ENCODE measurements around the gene GLI3.

GLI3 gene

GRCh38 chr7:42011846-42012245 is 225.2 kb downstream of the GLI3 start:
- in situ Hi-C loops (cut with MboI; ENCODE audit: low sequenced_read_pairs) = no loop called here

GRCh38 chr7:42010751-42011150 is 226.3 kb downstream of the GLI3 start:
- in situ Hi-C loops (cut with MboI; ENCODE audit: low sequenced_read_pairs) = no loop called here

- in situ Hi-C loops (cut with MboI; ENCODE audit: low sequenced_read_pairs) = no loop called here
Measured at GRCh38 chr7:42006801-42007513, 230.1 kb downstream of the GLI3 start.

- in situ Hi-C loops (cut with MboI; ENCODE audit: low sequenced_read_pairs) = no loop called here
Measured at GRCh38 chr7:42002654-42003053, 234.4 kb downstream of the GLI3 start.

GRCh38 chr7:41999736-42000283 is 237.2 kb downstream of the GLI3 start:
- in situ Hi-C loops (cut with MboI; ENCODE audit: low sequenced_read_pairs) = no loop called here

DNA sequence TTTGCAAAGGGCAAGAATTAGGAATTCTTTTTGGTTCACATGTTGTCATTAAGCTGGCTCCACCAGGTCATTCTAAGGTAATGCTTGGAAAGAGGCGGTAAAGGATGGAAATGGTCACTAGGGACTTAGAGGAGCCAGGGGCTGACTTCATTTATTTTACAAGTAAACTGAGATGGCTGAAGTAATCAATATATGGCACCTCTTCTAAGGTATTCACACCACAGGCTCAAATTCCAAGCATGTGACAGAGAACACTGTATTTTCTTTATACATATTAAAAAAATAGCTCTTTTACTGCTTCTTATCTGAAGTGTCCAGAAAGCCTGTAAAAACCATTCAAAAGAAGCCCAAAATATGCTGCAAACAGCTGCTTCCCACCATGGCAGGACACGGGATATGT is 239.0 kb downstream of the GLI3 start:
- in situ Hi-C loops (cut with MboI; ENCODE audit: low sequenced_read_pairs) = no loop called here

- in situ Hi-C loops (cut with MboI; ENCODE audit: low sequenced_read_pairs) = no loop called here
Measured at GRCh38 chr7:41997151-41997550, 239.9 kb downstream of the GLI3 start.

DNA sequence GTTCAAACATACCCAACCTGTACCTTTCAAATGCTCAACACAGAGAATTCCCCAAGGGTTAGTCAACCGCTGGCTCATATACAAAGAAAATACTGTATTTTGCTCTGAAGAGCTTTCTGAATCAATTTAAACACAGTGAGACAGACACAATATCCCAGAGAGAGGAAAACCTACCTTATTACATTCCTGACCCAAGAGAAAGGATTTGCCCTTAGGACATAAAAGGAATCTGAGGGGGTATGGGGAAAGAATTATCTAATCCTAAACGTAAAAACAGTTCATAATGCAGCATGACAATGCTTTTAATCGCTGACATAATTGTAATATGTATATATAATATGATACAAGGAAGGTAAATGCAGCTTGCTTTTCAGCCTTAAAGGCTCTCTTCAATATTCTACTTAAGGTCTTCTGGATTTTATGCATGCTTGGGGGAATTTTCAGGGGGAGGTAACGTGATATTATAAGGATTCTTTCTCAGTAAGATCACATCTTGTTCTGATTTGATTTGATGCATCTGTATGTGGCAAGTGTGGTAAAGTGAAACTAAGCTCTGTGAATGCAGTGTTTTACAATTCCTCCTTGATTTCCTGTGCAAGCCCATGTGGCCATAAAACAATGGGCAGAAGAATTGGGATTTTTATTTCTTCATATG is 240.5 kb downstream of the GLI3 start:
- in situ Hi-C loops (cut with MboI; ENCODE audit: low sequenced_read_pairs) = no loop called here

DNA sequence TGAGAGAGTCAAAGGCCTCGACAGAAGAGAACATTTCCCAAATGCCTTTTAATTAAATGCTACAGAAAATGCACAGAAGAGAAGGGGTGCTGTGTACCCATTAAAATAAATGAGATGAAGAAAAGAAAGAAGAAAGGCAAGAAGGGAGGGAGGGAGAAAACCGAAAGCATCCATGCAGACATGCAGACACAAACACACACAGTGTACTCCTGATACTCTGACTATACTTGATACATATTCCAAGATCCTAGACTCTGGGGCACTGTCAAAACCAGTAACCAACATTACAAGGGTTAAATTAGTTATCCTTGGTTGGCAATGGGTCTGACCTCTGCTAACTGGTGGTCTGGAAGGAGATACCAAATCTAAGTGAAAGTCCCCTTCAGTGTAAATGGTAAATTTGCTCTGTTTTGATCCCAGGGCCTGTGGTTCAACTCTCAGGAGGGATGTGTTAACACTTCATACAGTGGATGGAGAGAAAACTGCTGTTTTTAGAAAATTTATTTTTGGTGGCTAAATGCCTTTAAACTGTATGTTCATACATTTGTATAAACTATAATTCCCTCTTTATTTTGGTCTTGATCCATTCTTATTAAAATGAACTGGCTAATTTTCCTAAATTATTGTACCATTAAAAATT is 241.3 kb downstream of the GLI3 start:
- in situ Hi-C loops (cut with MboI; ENCODE audit: low sequenced_read_pairs) = no loop called here

- in situ Hi-C loops (cut with MboI; ENCODE audit: low sequenced_read_pairs) = no loop called here
Measured at GRCh38 chr7:41994746-41995110, 242.3 kb downstream of the GLI3 start.

DNA sequence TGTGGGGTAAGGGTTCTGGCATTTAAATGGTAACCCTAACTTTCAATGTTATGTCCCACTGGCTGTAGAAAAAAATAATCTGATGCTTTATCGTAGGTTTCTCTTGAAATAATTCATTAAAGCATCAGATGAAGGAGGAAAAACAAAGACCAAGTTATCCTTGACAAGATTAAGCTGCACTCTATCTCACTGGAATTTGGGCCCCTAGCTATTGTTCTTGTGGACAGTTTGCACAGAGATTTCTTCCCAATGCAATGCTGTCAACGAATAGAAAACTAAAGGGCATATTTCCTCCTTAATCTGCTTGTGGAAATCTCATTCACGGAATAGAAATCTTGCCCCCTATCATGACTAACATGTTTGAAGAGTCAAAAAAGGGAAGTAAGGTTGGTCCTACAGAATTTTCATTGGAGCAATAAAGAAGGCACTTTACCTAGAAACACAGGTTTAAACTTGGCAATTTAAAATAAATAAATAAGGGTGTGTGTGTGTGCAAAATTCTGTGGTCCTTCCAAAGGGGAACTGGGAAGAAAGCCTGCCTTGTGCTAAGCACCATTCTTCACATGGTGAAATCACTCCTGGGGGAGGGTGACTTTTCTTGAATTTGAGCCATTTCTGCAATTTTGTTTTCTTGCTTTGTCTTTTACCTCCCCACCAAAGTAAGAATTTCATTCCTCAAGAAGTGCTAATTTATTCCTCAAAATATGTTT is 242.8 kb downstream of the GLI3 start:
- in situ Hi-C loops (cut with MboI; ENCODE audit: low sequenced_read_pairs) = no loop called here

GRCh38 chr7:41992881-41993867 is 243.8 kb downstream of the GLI3 start:
- in situ Hi-C loops (cut with MboI; ENCODE audit: low sequenced_read_pairs) = no loop called here

- in situ Hi-C loops (cut with MboI; ENCODE audit: low sequenced_read_pairs) = no loop called here
Measured at GRCh38 chr7:41984888-41985287, 252.1 kb downstream of the GLI3 start.

DNA sequence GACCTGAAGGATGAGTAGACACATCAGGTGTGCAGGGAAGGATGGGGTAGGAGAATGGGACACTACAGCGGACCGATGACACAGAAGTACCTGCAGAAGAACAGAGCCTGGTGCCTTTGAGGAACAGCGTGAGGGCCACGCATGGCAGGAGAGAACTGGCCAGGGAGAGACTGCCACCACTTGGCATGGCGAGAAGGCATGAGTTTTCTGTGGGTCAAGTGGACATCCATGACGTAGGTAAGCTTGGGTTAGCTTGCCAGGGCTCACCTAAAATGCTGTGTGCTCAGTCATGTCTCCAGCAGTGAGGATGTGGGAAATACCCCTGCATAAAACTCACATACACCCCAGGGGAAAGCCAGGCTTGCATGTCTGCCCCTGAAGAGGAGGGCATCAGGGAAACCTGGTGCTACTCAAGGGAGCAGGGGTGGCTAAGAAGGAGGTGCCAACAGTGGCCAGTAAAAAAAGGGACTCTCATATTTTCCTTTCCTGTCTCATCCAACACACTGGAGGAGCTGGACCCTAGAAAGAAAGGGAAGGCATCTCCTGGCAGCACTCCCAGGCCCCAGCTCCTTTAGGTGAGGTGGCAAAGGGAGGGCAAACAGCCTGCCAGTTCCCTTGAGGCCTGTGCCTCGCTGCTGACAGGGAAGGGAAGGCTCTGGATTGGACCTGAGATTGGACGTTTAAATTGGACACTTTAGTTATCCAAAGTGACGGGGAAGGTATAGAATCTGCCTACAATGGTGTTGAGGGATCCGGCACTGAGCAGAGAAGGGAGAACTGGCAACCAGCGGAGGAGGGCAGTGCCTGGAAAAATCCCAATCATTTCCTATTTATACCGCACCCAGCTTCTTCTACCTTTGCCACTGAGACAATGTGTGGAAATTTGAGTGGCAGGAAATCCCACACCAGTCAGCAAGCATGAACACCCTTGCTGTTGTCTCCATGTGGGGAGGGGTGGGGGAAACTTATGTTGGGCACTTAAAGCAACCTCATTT is 255.7 kb downstream of the GLI3 start:
- in situ Hi-C loops (cut with MboI; ENCODE audit: low sequenced_read_pairs) = no loop called here

DNA sequence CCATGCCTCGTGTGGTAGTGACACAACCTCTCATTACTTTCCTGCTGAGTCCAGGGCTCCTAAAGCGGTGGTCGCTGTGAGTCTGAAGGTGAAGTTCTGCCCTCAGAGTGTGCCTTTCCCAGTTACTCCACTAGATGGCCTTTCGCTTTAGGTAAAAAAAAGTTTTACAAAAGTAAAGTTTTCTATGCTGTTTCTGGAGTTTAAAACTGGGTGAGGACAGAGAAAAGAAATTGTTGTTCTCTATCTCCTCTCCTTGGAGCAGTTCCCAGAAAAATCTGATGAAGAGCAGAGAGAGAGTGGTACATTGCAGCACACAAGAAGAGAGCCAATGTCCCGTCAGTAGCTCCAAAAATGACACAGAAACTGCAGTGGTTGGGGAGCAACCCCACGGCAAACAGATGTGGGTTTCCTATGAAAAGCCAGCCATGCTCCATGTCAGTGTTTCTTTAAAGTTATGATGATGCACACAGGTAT is 257.1 kb downstream of the GLI3 start:
- in situ Hi-C loops (cut with MboI; ENCODE audit: low sequenced_read_pairs) = no loop called here

- in situ Hi-C loops (cut with MboI; ENCODE audit: low sequenced_read_pairs) = no loop called here
Measured at GRCh38 chr7:41978858-41979257, 258.2 kb downstream of the GLI3 start.

GRCh38 chr7:41977661-41978060 is 259.3 kb downstream of the GLI3 start:
- in situ Hi-C loops (cut with MboI; ENCODE audit: low sequenced_read_pairs) = no loop called here

DNA sequence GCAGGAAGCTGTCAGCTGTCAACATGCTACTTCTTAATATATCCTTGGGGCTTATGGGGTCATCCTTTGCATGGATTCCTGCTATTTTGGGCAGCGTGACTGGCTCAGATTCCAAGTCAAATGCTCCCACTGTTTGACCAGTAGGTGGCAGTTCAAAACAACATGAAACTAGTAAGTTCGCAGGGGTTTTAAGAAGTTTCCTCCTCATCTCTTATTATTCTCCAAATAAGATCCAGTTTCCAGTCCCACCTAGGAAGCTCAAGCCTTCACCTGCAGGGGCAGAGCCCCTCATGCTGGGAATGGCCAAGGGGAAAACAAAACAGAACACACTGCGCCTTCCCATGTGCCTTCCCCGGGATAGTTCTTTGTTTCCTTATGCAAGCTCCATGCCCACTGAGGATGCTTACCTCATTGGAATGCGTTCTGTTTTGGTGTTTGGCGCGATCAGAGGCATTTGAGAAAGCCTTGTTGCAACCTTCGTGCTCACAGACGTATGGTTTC is 259.8 kb downstream of the GLI3 start:
- in situ Hi-C loops (cut with MboI; ENCODE audit: low sequenced_read_pairs) = no loop called here

DNA sequence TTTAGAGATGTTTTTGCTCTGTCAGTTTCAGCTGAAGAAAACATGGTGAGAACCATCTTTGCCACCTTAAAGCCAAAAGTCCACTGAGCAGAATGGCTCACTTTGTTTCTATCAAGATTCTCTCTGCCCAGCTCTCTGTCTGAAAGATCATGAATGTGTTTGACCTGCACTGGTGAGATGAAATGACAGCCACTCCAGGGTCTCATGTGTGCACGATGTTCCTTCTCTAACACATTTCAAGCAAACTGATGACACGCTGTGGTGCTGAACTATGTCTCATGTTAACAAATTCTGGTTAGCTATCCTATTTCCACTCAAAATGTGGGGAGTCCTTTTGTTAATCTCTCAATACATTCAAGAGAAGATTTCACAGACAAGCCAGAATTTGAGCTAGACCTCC is 260.6 kb downstream of the GLI3 start:
- in situ Hi-C loops (cut with MboI; ENCODE audit: low sequenced_read_pairs) = no loop called here

Data from HL-60/S4 treated with retinoic acid at 250 ng/mL for 4 days and 3 days (cell line).